Measurements from ENCODE around the gene PTPRG.
"Not testable (repeated sequence)": the region's sequence is repeated elsewhere in the genome, so short reads cannot be mapped to it uniquely, and the experiment has no call there.

The PTPRG gene

GRCh38 chr3:62035402-62036057 is 474.2 kb downstream of the PTPRG start:
- Mint-ChIP-seq H3K36me3 (no peaks in the 10 kb centered on the region), H3K4me3 (no peak overlapping the region), H3K9me3 (peaks cover 0 to 2% of the 10 kb centered on the region in 2 donors), H3K4me1 (no peaks in the 10 kb centered on the region), H3K27ac (no peak overlapping the region), H3K27me3 (no peaks in the 10 kb centered on the region)
- DNase-seq (no peak), ATAC-seq (replicated peaks) (no peak)

- no peaks in the 10 kb centered on the region for H3K9me3 Mint-ChIP-seq
- no peaks in the 10 kb centered on the region for H3K27me3 Mint-ChIP-seq
- no peak overlapping the region for H3K4me3 Mint-ChIP-seq
- ATAC-seq (replicated peaks): no peak
- H3K27ac Mint-ChIP-seq: no peak overlapping the region
- no peak for DNase-seq
- no peaks in the 10 kb centered on the region for H3K36me3 Mint-ChIP-seq
- no peaks in the 10 kb centered on the region for H3K4me1 Mint-ChIP-seq
Measured at GRCh38 chr3:62036726-62037125, 475.4 kb downstream of the PTPRG start.

GRCh38 chr3:62038798-62039197 is 477.4 kb downstream of the PTPRG start:
- not testable (repeated sequence) for DNase-seq; H3K4me3 Mint-ChIP-seq; ATAC-seq (replicated peaks); H3K36me3 Mint-ChIP-seq; H3K9me3 Mint-ChIP-seq; H3K4me1 Mint-ChIP-seq; H3K27ac Mint-ChIP-seq; H3K27me3 Mint-ChIP-seq

GRCh38 chr3:62039586-62039985 is 478.2 kb downstream of the PTPRG start:
- no peak for ATAC-seq (replicated peaks)
- H3K36me3 Mint-ChIP-seq: no peaks in the 10 kb centered on the region
- no peak overlapping the region for H3K27ac Mint-ChIP-seq
- no peaks in the 10 kb centered on the region for H3K9me3 Mint-ChIP-seq
- H3K4me1 Mint-ChIP-seq: no peaks in the 10 kb centered on the region
- no peak for DNase-seq
- H3K27me3 Mint-ChIP-seq: no peaks in the 10 kb centered on the region
- H3K4me3 Mint-ChIP-seq: no peak overlapping the region

- no peak overlapping the region for H3K4me3 Mint-ChIP-seq
- ATAC-seq (replicated peaks): no peak
- no peaks in the 10 kb centered on the region for H3K36me3 Mint-ChIP-seq
Measured at GRCh38 chr3:62041681-62042080, 480.3 kb downstream of the PTPRG start.

GRCh38 chr3:62044874-62045411 is 483.6 kb downstream of the PTPRG start:
- Mint-ChIP-seq H3K27ac (no peak overlapping the region), H3K9me3 (no peaks in the 10 kb centered on the region), H3K4me1 (no peaks in the 10 kb centered on the region), H3K4me3 (no peak overlapping the region), H3K36me3 (no peaks in the 10 kb centered on the region), H3K27me3 (no peaks in the 10 kb centered on the region)
- DNase-seq (no peak), ATAC-seq (replicated peaks) (no peak)

More at GRCh38 chr3:62041681-62042080, 480.3 kb downstream of the PTPRG start:
- DNase-seq: no peak
- Mint-ChIP-seq H3K27ac (no peak overlapping the region), H3K27me3 (no peaks in the 10 kb centered on the region), H3K9me3 (no peaks in the 10 kb centered on the region), H3K4me1 (no peaks in the 10 kb centered on the region)

- DNase-seq (no peak), ATAC-seq (replicated peaks) (no peak)
- H3K27me3 Mint-ChIP-seq: no peaks in the 10 kb centered on the region
- no peak overlapping the region for H3K4me3 Mint-ChIP-seq
- H3K36me3 Mint-ChIP-seq: no peaks in the 10 kb centered on the region
- no peak overlapping the region for H3K27ac Mint-ChIP-seq
- no peaks in the 10 kb centered on the region for H3K4me1 Mint-ChIP-seq
- no peaks in the 10 kb centered on the region for H3K9me3 Mint-ChIP-seq
Measured at GRCh38 chr3:62046326-62046725, 485.0 kb downstream of the PTPRG start.

- H3K27ac Mint-ChIP-seq: no peak overlapping the region
- no peaks in the 10 kb centered on the region for H3K9me3 Mint-ChIP-seq
- ATAC-seq (replicated peaks) (no peak), DNase-seq (no peak)
- no peak overlapping the region for H3K4me3 Mint-ChIP-seq
- no peaks in the 10 kb centered on the region for H3K27me3 Mint-ChIP-seq
- H3K4me1 Mint-ChIP-seq: no peaks in the 10 kb centered on the region
- H3K36me3 Mint-ChIP-seq: no peaks in the 10 kb centered on the region
Measured at GRCh38 chr3:62048577-62048976, 487.2 kb downstream of the PTPRG start.

GRCh38 chr3:62049033-62049432 is 487.7 kb downstream of the PTPRG start:
- H3K4me1 Mint-ChIP-seq: no peaks in the 10 kb centered on the region
- no peaks in the 10 kb centered on the region for H3K27me3 Mint-ChIP-seq
- H3K27ac Mint-ChIP-seq: no peak overlapping the region
- DNase-seq (no peak), ATAC-seq (replicated peaks) (no peak)
- no peak overlapping the region for H3K4me3 Mint-ChIP-seq
- H3K36me3 Mint-ChIP-seq: no peaks in the 10 kb centered on the region
- no peaks in the 10 kb centered on the region for H3K9me3 Mint-ChIP-seq

- Mint-ChIP-seq H3K27me3 (no peaks in the 10 kb centered on the region), H3K36me3 (no peaks in the 10 kb centered on the region), H3K27ac (no peak overlapping the region), H3K9me3 (no peaks in the 10 kb centered on the region), H3K4me1 (no peaks in the 10 kb centered on the region), H3K4me3 (no peak overlapping the region)
- ATAC-seq (replicated peaks) (no peak), DNase-seq (no peak)
Measured at GRCh38 chr3:62051506-62051905, 490.1 kb downstream of the PTPRG start.

- Mint-ChIP-seq H3K4me3 (no peak overlapping the region), H3K27ac (no peak overlapping the region), H3K4me1 (no peaks in the 10 kb centered on the region), H3K36me3 (no peaks in the 10 kb centered on the region), H3K9me3 (no peaks in the 10 kb centered on the region), H3K27me3 (no peaks in the 10 kb centered on the region)
- DNase-seq (no peak), ATAC-seq (replicated peaks) (no peak)
Measured at GRCh38 chr3:62052331-62052730, 491.0 kb downstream of the PTPRG start.

GRCh38 chr3:62056658-62057057 is 495.3 kb downstream of the PTPRG start:
- Mint-ChIP-seq H3K9me3 (no peaks in the 10 kb centered on the region), H3K27me3 (no peaks in the 10 kb centered on the region), H3K4me3 (no peak overlapping the region), H3K27ac (no peak overlapping the region), H3K36me3 (no peaks in the 10 kb centered on the region), H3K4me1 (no peaks in the 10 kb centered on the region)
- ATAC-seq (replicated peaks) (no peak), DNase-seq (no peak)

- no peaks in the 10 kb centered on the region for H3K36me3 Mint-ChIP-seq
- H3K9me3 Mint-ChIP-seq: no peaks in the 10 kb centered on the region
- no peak overlapping the region for H3K27ac Mint-ChIP-seq
- no peak for DNase-seq
- no peaks in the 10 kb centered on the region for H3K4me1 Mint-ChIP-seq
- no peaks in the 10 kb centered on the region for H3K27me3 Mint-ChIP-seq
- no peak for ATAC-seq (replicated peaks)
- no peak overlapping the region for H3K4me3 Mint-ChIP-seq
Measured at GRCh38 chr3:62057339-62058047, 496.1 kb downstream of the PTPRG start.

GRCh38 chr3:62065985-62066693 is 504.8 kb downstream of the PTPRG start:
- DNase-seq (no peak), ATAC-seq (replicated peaks) (no peak)
- Mint-ChIP-seq H3K27me3 (no peaks in the 10 kb centered on the region), H3K4me3 (no peak overlapping the region), H3K4me1 (no peaks in the 10 kb centered on the region), H3K27ac (no peak overlapping the region), H3K9me3 (no peaks in the 10 kb centered on the region), H3K36me3 (no peaks in the 10 kb centered on the region)

- no peaks in the 10 kb centered on the region for H3K36me3 Mint-ChIP-seq
- H3K4me3 Mint-ChIP-seq: no peak overlapping the region
- H3K27ac Mint-ChIP-seq: no peak overlapping the region
- no peaks in the 10 kb centered on the region for H3K9me3 Mint-ChIP-seq
- no peak for ATAC-seq (replicated peaks)
- no peaks in the 10 kb centered on the region for H3K4me1 Mint-ChIP-seq
- no peaks in the 10 kb centered on the region for H3K27me3 Mint-ChIP-seq
- DNase-seq: no peak
Measured at GRCh38 chr3:62068337-62068736, 507.0 kb downstream of the PTPRG start.
